GM12872 (cell line): Measurements from ENCODE around the gene ADPRH.
A peak's percentile ranks its signal among the peaks of the same experiment; 100 is the strongest.

Experiments used
- TF ChIP-seq, protein P1 (sequence below): IDR thresholded peaks from 3 replicates; pipeline ENCODE4 v1.5.1; 2011; ENCODE audit warnings: low read depth, mild to moderate bottlenecking, low read length, moderate library complexity; ENCODE audit not compliant: insufficient read depth

ADPRH gene

DNA sequence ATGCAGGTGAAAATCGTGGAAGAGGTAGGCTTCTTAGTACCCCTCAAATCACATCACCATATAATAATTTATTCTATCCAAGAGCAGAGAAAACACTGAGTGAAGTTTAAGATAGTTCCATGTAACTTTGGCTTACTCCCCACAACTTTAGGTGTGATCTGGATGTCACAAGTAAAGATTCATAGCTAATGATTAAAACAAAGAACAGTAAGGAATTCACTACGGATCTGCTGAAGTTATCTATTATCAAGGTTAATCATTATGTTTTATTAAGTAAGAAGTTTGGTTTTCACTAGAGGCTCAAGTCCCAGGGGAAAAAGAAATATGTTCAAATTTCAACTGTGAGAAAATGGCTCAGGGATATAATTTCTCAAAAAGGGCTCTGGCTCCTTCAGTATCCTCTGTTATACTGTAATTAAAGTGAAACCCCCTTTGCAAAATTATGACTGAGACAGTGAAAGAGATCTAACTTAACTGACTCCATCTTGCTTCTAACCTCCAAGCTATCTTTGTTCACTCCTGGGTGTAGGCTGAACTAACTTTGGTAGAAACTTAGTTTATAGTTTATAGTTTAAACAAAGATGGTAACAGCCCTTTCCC, 37.0 kb upstream of the ADPRH start:
- TF ChIP-seq, protein P1, sequence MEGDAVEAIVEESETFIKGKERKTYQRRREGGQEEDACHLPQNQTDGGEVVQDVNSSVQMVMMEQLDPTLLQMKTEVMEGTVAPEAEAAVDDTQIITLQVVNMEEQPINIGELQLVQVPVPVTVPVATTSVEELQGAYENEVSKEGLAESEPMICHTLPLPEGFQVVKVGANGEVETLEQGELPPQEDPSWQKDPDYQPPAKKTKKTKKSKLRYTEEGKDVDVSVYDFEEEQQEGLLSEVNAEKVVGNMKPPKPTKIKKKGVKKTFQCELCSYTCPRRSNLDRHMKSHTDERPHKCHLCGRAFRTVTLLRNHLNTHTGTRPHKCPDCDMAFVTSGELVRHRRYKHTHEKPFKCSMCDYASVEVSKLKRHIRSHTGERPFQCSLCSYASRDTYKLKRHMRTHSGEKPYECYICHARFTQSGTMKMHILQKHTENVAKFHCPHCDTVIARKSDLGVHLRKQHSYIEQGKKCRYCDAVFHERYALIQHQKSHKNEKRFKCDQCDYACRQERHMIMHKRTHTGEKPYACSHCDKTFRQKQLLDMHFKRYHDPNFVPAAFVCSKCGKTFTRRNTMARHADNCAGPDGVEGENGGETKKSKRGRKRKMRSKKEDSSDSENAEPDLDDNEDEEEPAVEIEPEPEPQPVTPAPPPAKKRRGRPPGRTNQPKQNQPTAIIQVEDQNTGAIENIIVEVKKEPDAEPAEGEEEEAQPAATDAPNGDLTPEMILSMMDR, result no peak

DNA sequence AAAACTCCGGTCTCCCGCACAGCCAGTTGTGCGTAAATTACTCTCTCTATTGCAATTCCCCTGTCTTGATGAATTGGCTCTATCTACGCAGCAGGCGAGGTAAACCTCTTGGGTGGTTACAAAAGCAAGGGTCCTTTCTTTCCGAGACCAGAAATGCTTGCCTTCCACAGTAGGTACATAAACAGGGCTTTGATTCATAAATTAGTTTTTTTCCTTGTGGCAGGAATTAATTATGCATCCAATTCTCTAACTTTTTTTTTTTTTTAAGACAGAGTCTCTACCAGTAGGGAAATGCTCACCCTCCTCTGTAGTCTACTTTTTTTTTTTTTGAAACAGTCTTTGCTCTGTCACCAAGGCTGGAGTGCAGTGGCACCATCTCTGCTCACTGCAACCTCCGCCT, 36.1 kb upstream of the ADPRH start:
- TF ChIP-seq, protein P1, result no peak

DNA sequence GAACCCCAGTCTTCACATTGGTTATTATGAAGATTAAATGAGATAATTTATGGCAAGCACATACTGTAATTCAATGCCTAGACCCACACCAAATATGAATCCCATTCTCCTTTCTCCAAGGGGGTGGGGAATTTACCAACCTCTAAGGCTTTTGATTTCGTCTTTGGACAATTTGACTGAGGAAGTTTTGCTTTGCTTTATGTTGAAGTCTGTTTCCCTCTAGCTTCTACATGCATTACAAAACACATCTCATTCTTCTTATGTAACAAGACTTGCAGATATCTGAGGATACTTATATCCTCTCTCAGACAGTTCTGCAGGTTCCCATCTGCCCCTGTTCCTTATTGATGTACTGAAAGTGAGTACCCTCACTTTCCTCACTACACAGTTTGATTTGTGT, 32.1 kb upstream of the ADPRH start:
- TF ChIP-seq, protein P1, result no peak

DNA sequence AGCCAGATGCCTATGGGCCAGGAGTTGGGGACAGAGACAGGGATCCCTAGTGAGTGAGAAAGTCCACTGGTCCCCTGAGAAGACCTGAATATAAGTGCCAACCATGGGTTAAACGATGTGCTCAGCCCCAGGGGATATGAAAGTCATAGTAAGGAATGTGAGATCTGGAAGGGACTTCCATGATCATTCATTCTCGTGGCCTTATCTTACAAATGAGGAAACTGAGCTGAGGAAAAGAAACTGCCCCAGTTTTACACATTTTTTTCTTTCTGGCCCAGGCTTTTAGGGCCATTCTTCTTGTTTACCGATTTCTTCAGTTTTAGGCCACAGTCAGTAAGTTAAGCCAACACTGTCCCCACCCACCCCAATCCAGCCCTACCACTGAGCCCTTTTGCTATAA, 31.0 kb upstream of the ADPRH start:
- TF ChIP-seq, protein P1, result no peak

DNA sequence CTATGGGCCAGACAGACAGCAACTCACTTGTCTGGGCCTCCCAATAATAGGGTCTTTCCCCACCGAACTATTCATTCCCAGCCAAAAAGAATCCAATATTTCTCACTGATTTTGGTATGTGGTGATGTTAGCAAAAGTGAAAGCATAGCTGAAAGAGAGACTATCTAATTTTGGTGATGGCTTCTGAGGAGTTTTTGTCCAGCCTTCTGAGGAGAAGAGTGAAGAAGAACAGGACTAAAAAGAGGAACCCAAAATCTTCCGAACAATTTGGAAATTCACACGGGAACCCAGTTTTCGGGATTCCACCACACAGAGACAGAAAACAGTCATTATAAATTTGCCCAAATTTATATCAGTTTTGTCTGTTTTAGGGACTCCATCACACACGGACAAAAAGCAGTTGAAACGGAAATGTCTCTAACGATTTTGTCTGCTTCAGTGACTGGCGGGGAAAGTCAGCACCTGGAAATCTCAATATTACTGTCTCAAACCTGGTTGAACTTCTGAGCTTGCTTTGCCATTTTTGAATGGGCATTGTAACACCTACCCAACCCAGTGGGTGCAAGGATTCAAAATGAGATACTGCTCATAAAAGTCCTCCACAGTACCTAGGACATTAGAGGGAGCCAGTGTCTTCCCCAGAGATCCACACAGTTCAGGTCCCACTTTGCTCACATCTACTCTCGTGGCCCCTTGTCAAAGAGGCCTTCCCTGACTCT, 28.9 kb upstream of the ADPRH start:
- TF ChIP-seq, protein P1, result peak; percentile 38; the same call in 2 of the 3 replicates

DNA sequence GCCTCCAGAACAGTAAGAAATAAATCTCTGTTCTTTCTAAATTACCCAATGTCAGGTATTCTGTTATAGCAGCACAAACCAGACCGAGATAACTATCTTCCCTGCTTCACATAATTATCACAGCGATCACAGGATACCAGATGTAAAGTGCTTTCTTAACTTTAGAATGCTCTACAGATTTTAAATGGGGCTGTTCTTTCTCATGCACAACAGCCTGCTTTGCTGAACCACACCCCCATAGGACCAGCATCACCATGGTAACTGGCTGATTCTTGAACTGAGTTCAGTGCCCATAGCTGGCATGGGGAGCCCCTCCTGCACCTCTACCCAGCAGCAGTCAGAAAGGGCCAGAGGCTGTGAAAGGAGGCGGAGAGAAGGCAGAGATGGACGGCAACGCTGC, 27.7 kb upstream of the ADPRH start:
- TF ChIP-seq, protein P1, result no peak

DNA sequence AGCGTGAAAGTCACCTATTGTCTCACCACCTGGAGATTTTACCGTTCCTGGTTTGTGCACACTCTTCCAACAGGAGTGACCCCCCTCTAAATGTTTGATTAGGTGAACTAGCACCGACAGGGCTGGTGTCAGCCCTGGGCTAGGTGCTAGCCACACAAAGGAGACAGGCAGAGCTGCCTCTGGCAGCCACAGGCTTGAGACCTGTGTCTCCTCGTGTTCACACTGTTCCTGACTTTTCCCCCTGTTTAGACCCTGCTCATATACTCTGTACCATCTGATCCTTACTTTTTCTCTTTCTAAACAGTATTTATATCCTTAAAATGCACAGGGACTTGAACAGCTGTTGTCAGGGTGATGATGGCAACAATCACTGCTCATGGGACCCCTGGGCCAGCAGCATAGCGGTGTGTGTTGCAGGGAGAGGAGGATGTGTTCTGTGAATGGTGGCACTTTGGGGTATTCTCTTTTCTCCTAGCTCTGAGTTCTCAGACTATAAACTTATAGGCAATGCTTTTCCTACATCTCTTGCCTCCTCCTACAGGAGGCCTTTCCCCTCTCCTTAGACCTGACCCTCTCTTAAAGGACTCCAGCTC, 25.4 kb upstream of the ADPRH start:
- TF ChIP-seq, protein P1, result no peak
